Endodermal cell (in vitro differentiated cells): ENCODE results near the gene WRNIP1. TPM values are rescaled to one million over a fixed set of nuclear protein-coding genes. Genes with fewer than 3 reads are reported as not detected.

Experiments
- DNase-seq: peaks from one replicate; pipeline ENCODE4 v3.0.0-alpha.2; 2017
- H3K27ac ChIP-seq: 2 replicates; pipeline ENCODE4 v1.5.1; 2013; ENCODE audit warnings: mild to moderate bottlenecking, low read depth, low read length, moderate library complexity
- H3K27me3 ChIP-seq: 2 replicates; pipeline ENCODE4 v1.6.1; 2013; ENCODE audit warnings: mild to moderate bottlenecking, low read length, moderate library complexity; ENCODE audit not compliant: insufficient read depth, control insufficient read depth, poor library complexity, severe bottlenecking
- H3K36me3 ChIP-seq: 2 replicates; pipeline ENCODE4 v1.7.0; 2013; ENCODE audit warnings: mild to moderate bottlenecking, low read length, moderate library complexity; ENCODE audit not compliant: control insufficient read depth, insufficient read depth
- H3K4me1 ChIP-seq: one replicate; pipeline ENCODE4 v1.7.0; 2013; ENCODE audit warnings: low read length; ENCODE audit not compliant: control insufficient read depth, insufficient read depth
- H3K4me3 ChIP-seq: 2 replicates; pipeline ENCODE4 v1.5.1; 2013; ENCODE audit warnings: mild to moderate bottlenecking, low read length, moderate library complexity
- H3K9ac ChIP-seq: 2 replicates; pipeline ENCODE4 v1.6.1; 2013; ENCODE audit warnings: mild to moderate bottlenecking, low read length, moderate library complexity; ENCODE audit not compliant: poor library complexity, severe bottlenecking; ENCODE audit errors: extremely low read depth
- H3K9me3 ChIP-seq: 2 replicates; pipeline ENCODE4 v1.6.1; 2013; ENCODE audit warnings: mild to moderate bottlenecking, low read length, moderate library complexity; ENCODE audit not compliant: control insufficient read depth
- H3K27ac Mint-ChIP-seq: 2 replicates; pipeline ENCODE4 v1.8.0; 2020; ENCODE audit warnings: mixed read lengths
- H3K27me3 Mint-ChIP-seq: 2 replicates; pipeline ENCODE4 v1.8.0; 2021; ENCODE audit warnings: mild to moderate bottlenecking, mixed read lengths; ENCODE audit not compliant: insufficient read depth
- H3K36me3 Mint-ChIP-seq: 2 replicates; pipeline ENCODE4 v1.8.0; 2020; ENCODE audit warnings: low read depth, mixed read lengths
- H3K4me1 Mint-ChIP-seq: 2 replicates; pipeline ENCODE4 v1.8.0; 2020; ENCODE audit warnings: mixed read lengths
- H3K4me3 Mint-ChIP-seq: 2 replicates; pipeline ENCODE4 v1.8.0; 2020; ENCODE audit warnings: mild to moderate bottlenecking, moderate library complexity, mixed read lengths
- H3K9me3 Mint-ChIP-seq: 2 replicates; pipeline ENCODE4 v1.8.0; 2020; ENCODE audit warnings: mild to moderate bottlenecking, mixed read lengths
- WGBS, 2 experiments: methylation state at CpG; one replicate each; pipeline versions ENCODE4 v1.1.5 to v1.1.7; 2013; ENCODE audit warnings: missing lambda C conversion rate in 2 of 2, mixed read lengths in 1 of 2; ENCODE audit not compliant: insufficient coverage in 1 of 2, insufficient read length in 1 of 2; 5-methylcytosine and 5-hydroxymethylcytosine counted together
- total RNA-seq, 2 donors: library from RNA; stranded (reverse); fragmentation: NEBNext Ultra II Directional in 1 of 2; extraction: Animal tissue kit (Norgen Biotek cat#: 25700) in 1 of 2; gene quantifications; 2 replicates in 1 of 2; 3 replicates in 1 of 2; pipeline ENCODE4 v1.2.1, GENCODE V29; 2021
- TF ChIP-seq, protein P1 (sequence below): fragments of 200-600 bp; sonication (generic); conservative IDR thresholded peaks from 2 replicates; pipeline ENCODE4 v1.5.0; 2021; ENCODE audit warnings: antibody characterized with exemption, mild to moderate bottlenecking

WRNIP1 gene
- total RNA-seq, 2 donors from 2014 or later, result 30.8 to 33.2 TPM

DNA sequence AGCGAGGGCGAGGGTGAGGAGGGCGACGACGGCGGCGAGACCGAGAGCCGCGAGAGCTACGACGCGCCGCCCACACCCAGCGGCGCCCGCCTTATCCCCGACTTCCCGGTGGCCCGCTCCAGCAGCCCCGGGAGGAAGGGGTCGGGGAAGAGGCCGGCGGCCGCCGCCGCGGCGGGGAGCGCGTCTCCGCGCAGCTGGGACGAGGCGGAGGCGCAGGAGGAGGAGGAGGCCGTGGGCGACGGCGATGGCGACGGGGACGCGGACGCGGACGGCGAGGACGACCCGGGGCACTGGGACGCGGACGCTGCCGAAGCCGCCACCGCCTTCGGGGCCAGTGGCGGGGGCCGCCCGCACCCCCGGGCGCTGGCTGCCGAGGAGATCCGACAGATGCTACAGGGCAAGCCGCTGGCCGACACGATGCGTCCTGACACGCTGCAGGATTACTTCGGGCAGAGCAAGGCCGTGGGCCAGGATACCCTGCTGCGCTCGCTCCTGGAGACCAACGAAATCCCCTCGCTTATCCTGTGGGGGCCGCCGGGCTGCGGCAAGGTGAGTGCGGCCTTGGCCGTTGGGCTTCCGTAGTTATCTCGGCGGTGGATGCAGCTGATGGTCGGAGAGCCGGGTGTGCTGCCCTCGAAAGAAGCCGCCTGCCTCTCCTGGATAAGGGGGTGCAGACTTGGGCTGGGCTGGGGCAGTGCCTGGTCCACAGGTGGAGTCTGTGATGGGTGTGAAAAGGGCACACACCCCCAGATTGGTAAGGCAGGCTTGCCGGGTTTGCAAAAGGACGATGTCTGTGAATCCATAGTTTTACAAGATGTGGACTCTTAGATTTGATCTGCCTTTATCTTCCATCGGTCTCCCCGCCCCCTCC, 938 bp downstream of the WRNIP1 start:
- Histone ChIP-seq H3K4me3 (peak overlapping the region; percentile 93), H3K9ac (peak overlapping the region; percentile 64), H3K36me3 (peaks cover 14% of the 10 kb centered on the region), H3K9me3 (no peaks in the 10 kb centered on the region), H3K27ac (peak overlapping the region; percentile 79), H3K27me3 (no peaks in the 10 kb centered on the region), H3K4me1 (peaks cover 4% of the 10 kb centered on the region)
- H3K4me3 Mint-ChIP-seq, result peak overlapping the region; percentile 85
- WGBS, 2 experiments, result 0% methylated on average over 7 to 91 of the region's 91 CpGs
- H3K9me3 Mint-ChIP-seq, result no peaks in the 10 kb centered on the region
- no peaks in the 10 kb centered on the region for H3K27me3 Mint-ChIP-seq
- H3K27ac Mint-ChIP-seq, result peak overlapping the region; percentile 55
- peaks cover 34% of the 10 kb centered on the region for H3K4me1 Mint-ChIP-seq
- TF ChIP-seq, protein P1, sequence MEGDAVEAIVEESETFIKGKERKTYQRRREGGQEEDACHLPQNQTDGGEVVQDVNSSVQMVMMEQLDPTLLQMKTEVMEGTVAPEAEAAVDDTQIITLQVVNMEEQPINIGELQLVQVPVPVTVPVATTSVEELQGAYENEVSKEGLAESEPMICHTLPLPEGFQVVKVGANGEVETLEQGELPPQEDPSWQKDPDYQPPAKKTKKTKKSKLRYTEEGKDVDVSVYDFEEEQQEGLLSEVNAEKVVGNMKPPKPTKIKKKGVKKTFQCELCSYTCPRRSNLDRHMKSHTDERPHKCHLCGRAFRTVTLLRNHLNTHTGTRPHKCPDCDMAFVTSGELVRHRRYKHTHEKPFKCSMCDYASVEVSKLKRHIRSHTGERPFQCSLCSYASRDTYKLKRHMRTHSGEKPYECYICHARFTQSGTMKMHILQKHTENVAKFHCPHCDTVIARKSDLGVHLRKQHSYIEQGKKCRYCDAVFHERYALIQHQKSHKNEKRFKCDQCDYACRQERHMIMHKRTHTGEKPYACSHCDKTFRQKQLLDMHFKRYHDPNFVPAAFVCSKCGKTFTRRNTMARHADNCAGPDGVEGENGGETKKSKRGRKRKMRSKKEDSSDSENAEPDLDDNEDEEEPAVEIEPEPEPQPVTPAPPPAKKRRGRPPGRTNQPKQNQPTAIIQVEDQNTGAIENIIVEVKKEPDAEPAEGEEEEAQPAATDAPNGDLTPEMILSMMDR, result no peak
- DNase-seq, result peak; percentile 68
- H3K36me3 Mint-ChIP-seq, result peaks cover 4% of the 10 kb centered on the region

- no peak overlapping the region for H3K27ac ChIP-seq
- Mint-ChIP-seq H3K4me3 (peak overlapping the region; percentile 85), H3K4me1 (peaks cover 34% of the 10 kb centered on the region), H3K36me3 (peaks cover 8% of the 10 kb centered on the region), H3K27me3 (no peaks in the 10 kb centered on the region), H3K9me3 (no peaks in the 10 kb centered on the region), H3K27ac (no peak overlapping the region)
- TF ChIP-seq, protein P1, result peak; percentile 26
- WGBS, 2 experiments, result 39 to 59% methylated on average over 7 to 13 of the region's 13 CpGs
- no peaks in the 10 kb centered on the region for H3K27me3 ChIP-seq
- peak overlapping the region; percentile 93 for H3K4me3 ChIP-seq
- no peak for DNase-seq
- H3K4me1 ChIP-seq, result peaks cover 4% of the 10 kb centered on the region
- H3K9ac ChIP-seq, result peak overlapping the region; percentile 64
- no peaks in the 10 kb centered on the region for H3K9me3 ChIP-seq
- peaks cover 21% of the 10 kb centered on the region for H3K36me3 ChIP-seq
These were observed 1.8 kb downstream of the WRNIP1 start for GRCh38 chr6:2766767-2767656.

GRCh38 chr6:2767657-2768524, 2.7 kb downstream of the WRNIP1 start:
- 81 to 84% methylated on average over 8 to 9 of the region's 9 CpGs for WGBS, 2 experiments
- Histone ChIP-seq H3K4me1 (peaks cover 4% of the 10 kb centered on the region), H3K27me3 (no peaks in the 10 kb centered on the region), H3K4me3 (peak overlapping the region; percentile 93), H3K27ac (no peak overlapping the region), H3K9me3 (no peaks in the 10 kb centered on the region), H3K9ac (no peak overlapping the region), H3K36me3 (peaks cover 30% of the 10 kb centered on the region)
- no peak for DNase-seq
- peaks cover 34% of the 10 kb centered on the region for H3K4me1 Mint-ChIP-seq
- H3K9me3 Mint-ChIP-seq, result no peaks in the 10 kb centered on the region
- TF ChIP-seq, protein P1, result no peak
- H3K36me3 Mint-ChIP-seq, result peaks cover 8% of the 10 kb centered on the region
- H3K27ac Mint-ChIP-seq, result no peak overlapping the region
- no peaks in the 10 kb centered on the region for H3K27me3 Mint-ChIP-seq
- peak overlapping the region; percentile 85 for H3K4me3 Mint-ChIP-seq
